ENCODE measurements around the gene ZSCAN25. TPM values are rescaled to one million over a fixed set of nuclear protein-coding genes. Genes with fewer than 3 reads are reported as not detected.

Gene ZSCAN25
- total RNA-seq, 4 donors from 2014 or later, result 14.6 to 58.7 (median 18.1) TPM

- H3K27ac ChIP-seq, result no peak overlapping the region
- WGBS, 2 donors (ENCODE audit: low coverage in 1 of 2), result 86% methylated on average over 2 of the region's 2 CpGs; no CpG with 5 or more reads in 1 of the 2 donors
- in situ Hi-C loops (cut with MboI; ENCODE audit: low pct_ligation_motif_present in 1 of 4, low pct_unique_long_range_greater_than_20kb in 1 of 4, low sequenced_read_pairs in 3 of 4), result no loop called here
- TF ChIP-seq POLR2A (IDR thresholded peaks at IDR 0.05), result no peak
- no peak for TF ChIP-seq EP300 (IDR thresholded peaks at IDR 0.05; ENCODE audit: low read depth)
- TF ChIP-seq CTCF (IDR thresholded peaks at IDR 0.05), result no peak
- no peak for TF ChIP-seq POLR2AphosphoS5 (IDR thresholded peaks at IDR 0.05)
- no peaks in the 10 kb centered on the region for H3K27me3 ChIP-seq
- H3K4me3 ChIP-seq, result no peak overlapping the region
- intact Hi-C loops (cut with DNase I; ENCODE audit: low total_unique reads), result no loop called here
- peaks cover 0 to 55% (median 16%) of the 10 kb centered on the region in 4 donors for H3K36me3 ChIP-seq
- no peak for DNase-seq
- no peaks in the 10 kb centered on the region for H3K4me1 ChIP-seq
- no peaks in the 10 kb centered on the region for H3K9me3 ChIP-seq
These were observed 50.4 kb downstream of the ZSCAN25 start for GRCh38 chr7:99667179-99667578.

- Histone ChIP-seq H3K4me1 (no peaks in the 10 kb centered on the region), H3K9me3 (no peaks in the 10 kb centered on the region), H3K4me3 (no peak overlapping the region), H3K27ac (no peak overlapping the region), H3K36me3 (peaks cover 0 to 41% (median 9%) of the 10 kb centered on the region in 4 donors), H3K27me3 (no peaks in the 10 kb centered on the region)
- TF ChIP-seq POLR2AphosphoS5 (IDR thresholded peaks at IDR 0.05), result no peak
- no peak for TF ChIP-seq EP300 (IDR thresholded peaks at IDR 0.05; ENCODE audit: low read depth)
- TF ChIP-seq CTCF (IDR thresholded peaks at IDR 0.05), result no peak
- no peak for TF ChIP-seq POLR2A (IDR thresholded peaks at IDR 0.05)
- intact Hi-C loops (cut with DNase I; ENCODE audit: low total_unique reads) (no loop called here), in situ Hi-C loops (cut with MboI; ENCODE audit: low pct_ligation_motif_present in 1 of 4, low pct_unique_long_range_greater_than_20kb in 1 of 4, low sequenced_read_pairs in 3 of 4) (no loop called here)
- 88 to 92% methylated on average over 8 of the region's 8 CpGs for WGBS, 2 donors (ENCODE audit: low coverage in 1 of 2)
- no peak for DNase-seq
These were observed 51.8 kb downstream of the ZSCAN25 start for GRCh38 chr7:99668541-99668940.

GRCh38 chr7:99669782-99670181 is 53.0 kb downstream of the ZSCAN25 start:
- 93% methylated on average over 3 of the region's 3 CpGs for WGBS, 2 donors (ENCODE audit: low coverage in 1 of 2)
- intact Hi-C loops (cut with DNase I; ENCODE audit: low total_unique reads), result no loop called here
- no peak for TF ChIP-seq CTCF (IDR thresholded peaks at IDR 0.05)
- TF ChIP-seq POLR2A (IDR thresholded peaks at IDR 0.05), result no peak
- TF ChIP-seq POLR2AphosphoS5 (IDR thresholded peaks at IDR 0.05), result no peak
- no peak for TF ChIP-seq EP300 (IDR thresholded peaks at IDR 0.05; ENCODE audit: low read depth)
- no peaks in the 10 kb centered on the region for H3K27me3 ChIP-seq
- peaks cover 0 to 30% (median 9%) of the 10 kb centered on the region in 4 donors for H3K36me3 ChIP-seq
- in situ Hi-C loops (cut with MboI; ENCODE audit: low pct_ligation_motif_present in 1 of 4, low pct_unique_long_range_greater_than_20kb in 1 of 4, low sequenced_read_pairs in 3 of 4), result no loop called here
- no peak for DNase-seq
- no peaks in the 10 kb centered on the region for H3K4me1 ChIP-seq
- no peak overlapping the region for H3K4me3 ChIP-seq
- no peak overlapping the region for H3K27ac ChIP-seq
- H3K9me3 ChIP-seq, result no peaks in the 10 kb centered on the region

GRCh38 chr7:99672573-99672972 is 55.8 kb downstream of the ZSCAN25 start:
- in situ Hi-C loops (cut with MboI; ENCODE audit: low pct_ligation_motif_present in 1 of 4, low pct_unique_long_range_greater_than_20kb in 1 of 4, low sequenced_read_pairs in 3 of 4) (no loop called here), intact Hi-C loops (cut with DNase I; ENCODE audit: low total_unique reads) (no loop called here)
- Histone ChIP-seq H3K27ac (no peak overlapping the region), H3K4me1 (peaks cover 0 to 4% (median 2%) of the 10 kb centered on the region in 4 donors), H3K27me3 (no peaks in the 10 kb centered on the region), H3K4me3 (no peak overlapping the region), H3K9me3 (no peaks in the 10 kb centered on the region), H3K36me3 (peaks cover 0 to 14% (median 6%) of the 10 kb centered on the region in 4 donors)
- TF ChIP-seq CTCF (IDR thresholded peaks at IDR 0.05), result no peak
- TF ChIP-seq POLR2AphosphoS5 (IDR thresholded peaks at IDR 0.05), result no peak
- no peak for TF ChIP-seq POLR2A (IDR thresholded peaks at IDR 0.05)
- no peak for TF ChIP-seq EP300 (IDR thresholded peaks at IDR 0.05; ENCODE audit: low read depth)
- DNase-seq, result no peak
- WGBS, 2 donors (ENCODE audit: low coverage in 1 of 2), result 79 to 100% methylated on average over 1 to 7 of the region's 7 CpGs

Data from transverse colon (tissue), 4 donors.